Smooth muscle cell (in vitro differentiated cells): ENCODE data around the gene OR11L1. TPM values are rescaled to one million over a fixed set of nuclear protein-coding genes. Genes with fewer than 3 reads are reported as not detected.

ENCODE experiments used
- DNase-seq: peaks from one replicate; lab custom pipeline; 2025; ENCODE audit not compliant: unreplicated experiment; lab: John Stamatoyannopoulos, UW
- H2AFZ ChIP-seq: fragments of 200-600 bp; sonication (generic); 2 replicates; pipeline ENCODE4 v1.6.0; 2016; ENCODE audit warnings: antibody characterized with exemption, low read depth, mild to moderate bottlenecking
- H3F3A ChIP-seq: fragments of 200-600 bp; sonication (generic); 2 replicates; pipeline ENCODE4 v1.6.0; 2017; ENCODE audit warnings: antibody characterized with exemption, low read depth
- H3K27ac ChIP-seq: fragments of 200-600 bp; sonication (generic); 2 replicates; pipeline ENCODE4 v1.5.1; 2016; ENCODE audit warnings: low read depth, mild to moderate bottlenecking
- H3K27me3 ChIP-seq: fragments of 200-600 bp; sonication (generic); 2 replicates; pipeline ENCODE4 v1.6.1; 2016; ENCODE audit warnings: low read depth, mild to moderate bottlenecking
- H3K36me3 ChIP-seq: fragments of 200-600 bp; sonication (generic); 2 replicates; pipeline ENCODE4 v1.5.1; 2016; ENCODE audit warnings: low read depth
- H3K4me1 ChIP-seq: fragments of 200-600 bp; sonication (generic); 2 replicates; pipeline ENCODE4 v1.5.1; 2016; ENCODE audit warnings: low read depth
- H3K4me2 ChIP-seq: fragments of 200-600 bp; sonication (generic); 2 replicates; pipeline ENCODE4 v1.6.0; 2016; ENCODE audit warnings: mild to moderate bottlenecking
- H3K4me3 ChIP-seq: fragments of 200-600 bp; sonication (generic); 2 replicates; pipeline ENCODE4 v1.5.1; 2016; ENCODE audit warnings: mild to moderate bottlenecking
- H3K79me2 ChIP-seq: fragments of 200-600 bp; sonication (generic); 2 replicates; pipeline ENCODE4 v1.6.0; 2016; ENCODE audit warnings: low read depth, mild to moderate bottlenecking
- H3K9ac ChIP-seq: fragments of 200-600 bp; sonication (generic); 2 replicates; pipeline ENCODE4 v1.6.0; 2016; ENCODE audit warnings: low read depth
- H3K9me3 ChIP-seq: fragments of 200-600 bp; sonication (generic); replicated peaks from 2 replicates; pipeline ENCODE4 v1.5.1; 2016; ENCODE audit warnings: low read depth
- H4K20me1 ChIP-seq: fragments of 200-600 bp; sonication (generic); 2 replicates; pipeline ENCODE4 v1.6.0; 2016; ENCODE audit warnings: low read depth
- CTCF ChIP-seq: fragments of 200-600 bp; sonication (generic); IDR thresholded peaks from 2 replicates; pipeline ENCODE4 v1.5.1; 2017; ENCODE audit warnings: borderline replicate concordance, mild to moderate bottlenecking, antibody characterized with exemption; ENCODE audit not compliant: insufficient read depth, poor library complexity, severe bottlenecking
- WGBS: methylation state at CpG from one replicate; pipeline ENCODE4 v1.1.7; 2016; ENCODE audit warnings: low lambda C conversion rate; 5-methylcytosine and 5-hydroxymethylcytosine counted together
- polyA plus RNA-seq: library from polyadenylated mRNA; unstranded; fragments of >200 nt; fragmentation: Nextera tagmentation; extraction: Ambion mirVana; gene quantifications from 2 replicates; pipeline ENCODE4 v1.2.1, GENCODE V29; 2016
- total RNA-seq: library from RNA; depleted of rRNA; stranded (reverse); fragments of >200 nt; gene quantifications from 2 replicates; pipeline ENCODE4 v1.2.3, GENCODE V29; 2014

Gene OR11L1
- total and polyA plus RNA-seq, 2 experiments from 2014 or later, result not detected

GRCh38 chr1:247857069-247857984, 15.6 kb upstream of the OR11L1 start, which contains the start of gene TRIM58:
Gene TRIM58 (plus strand): TSS chr1:247857187. CDS start chr1:247857247, 60 bp downstream.
- Histone ChIP-seq H3K4me3 (no peak within 1 kb of the TSS), H3K79me2 (no peaks in the 10 kb centered on the region), H2AFZ (no peak within 1 kb of the TSS), H3K27me3 (no peaks in the 10 kb centered on the region), H3K9ac (no peak within 1 kb of the TSS), H3F3A (no peaks in the 10 kb centered on the region), H3K9me3 (peaks cover 3% of the 10 kb centered on the region), H4K20me1 (no peaks in the 10 kb centered on the region), H3K4me2 (no peak within 1 kb of the TSS), H3K36me3 (no peaks in the 10 kb centered on the region), H3K4me1 (no peaks in the 10 kb centered on the region), H3K27ac (no peak within 1 kb of the TSS)
- no peak for TF ChIP-seq CTCF
- DNase-seq, result no peak
- 95% methylated on average over 53 of the region's 109 CpGs for WGBS

GRCh38 chr1:247855911-247856310, 14.2 kb upstream of the OR11L1 start:
- Histone ChIP-seq H3K27ac (no peak overlapping the region), H3K4me2 (no peak overlapping the region), H4K20me1 (no peaks in the 10 kb centered on the region), H3K36me3 (no peaks in the 10 kb centered on the region), H3K9ac (no peak overlapping the region), H3K4me3 (no peak overlapping the region), H3F3A (no peaks in the 10 kb centered on the region), H2AFZ (no peak overlapping the region), H3K9me3 (peaks cover 3% of the 10 kb centered on the region), H3K4me1 (no peaks in the 10 kb centered on the region), H3K27me3 (no peaks in the 10 kb centered on the region), H3K79me2 (no peaks in the 10 kb centered on the region)
- TF ChIP-seq CTCF, result no peak
- 76% methylated on average over 4 of the region's 4 CpGs for WGBS
- no peak for DNase-seq

- no peak overlapping the region for H3K9ac ChIP-seq
- no peak for DNase-seq
- TF ChIP-seq CTCF, result no peak
- no peaks in the 10 kb centered on the region for H3K4me1 ChIP-seq
- H3F3A ChIP-seq, result no peaks in the 10 kb centered on the region
- H3K4me3 ChIP-seq, result no peak overlapping the region
- no peaks in the 10 kb centered on the region for H4K20me1 ChIP-seq
- H3K4me2 ChIP-seq, result no peak overlapping the region
- no peak overlapping the region for H3K27ac ChIP-seq
- peaks cover 3% of the 10 kb centered on the region for H3K9me3 ChIP-seq
- H3K79me2 ChIP-seq, result no peaks in the 10 kb centered on the region
- H3K36me3 ChIP-seq, result no peaks in the 10 kb centered on the region
- no peak overlapping the region for H2AFZ ChIP-seq
- 67% methylated on average over 14 of the region's 14 CpGs for WGBS
- H3K27me3 ChIP-seq, result no peaks in the 10 kb centered on the region
Measured at GRCh38 chr1:247854899-247855545, 13.3 kb upstream of the OR11L1 start.
